ENCODE measurements around the gene MYORG.

MYORG gene

DNA sequence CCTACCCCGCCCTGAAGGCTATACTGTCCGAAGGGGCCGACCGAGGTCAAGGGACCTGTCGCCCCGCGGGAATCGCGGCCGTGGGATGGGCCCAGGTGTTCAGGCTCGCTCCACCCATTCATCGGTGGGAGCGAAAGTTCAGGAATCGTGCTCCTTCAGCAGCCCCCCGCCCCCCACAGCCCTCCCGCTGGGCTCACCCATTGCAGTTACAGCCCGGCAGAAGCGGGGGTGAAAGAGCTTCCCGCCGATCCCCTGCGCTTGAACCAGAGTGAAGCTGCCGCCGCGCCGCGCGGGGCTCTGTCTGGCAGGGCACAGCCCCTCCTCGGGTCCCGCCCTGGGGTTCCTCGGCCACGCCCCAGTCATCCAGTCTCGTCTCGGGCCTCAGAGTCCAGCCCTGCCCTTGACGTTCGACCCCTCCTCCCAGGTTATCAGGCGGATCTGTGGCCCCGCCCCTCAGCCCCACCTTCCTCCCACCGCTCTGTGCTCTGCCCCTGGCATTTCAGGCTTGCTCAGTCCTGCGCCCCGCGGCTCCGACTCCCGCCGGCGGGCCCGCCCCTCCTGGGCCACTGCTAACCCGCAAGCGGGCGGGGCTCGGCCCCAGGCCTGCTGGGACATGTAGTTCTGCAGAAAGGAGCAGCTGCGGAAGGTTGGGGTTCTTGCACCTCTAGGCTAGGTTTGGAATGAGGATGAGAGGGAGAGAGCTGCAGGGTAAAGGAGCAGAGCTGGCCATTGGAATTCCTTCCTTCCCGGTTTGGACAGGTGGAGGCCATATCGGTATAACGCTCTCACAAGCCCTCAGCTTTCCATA lies at the start of gene MYORG:
TSS of gene MYORG (minus strand) at position 303 of the 808 bp plus-strand sequence. CDS start 3,955 bp downstream, outside the sequence.
- peak; percentile 91 for DNase-seq (ENCODE audit: low spot score)

DNA sequence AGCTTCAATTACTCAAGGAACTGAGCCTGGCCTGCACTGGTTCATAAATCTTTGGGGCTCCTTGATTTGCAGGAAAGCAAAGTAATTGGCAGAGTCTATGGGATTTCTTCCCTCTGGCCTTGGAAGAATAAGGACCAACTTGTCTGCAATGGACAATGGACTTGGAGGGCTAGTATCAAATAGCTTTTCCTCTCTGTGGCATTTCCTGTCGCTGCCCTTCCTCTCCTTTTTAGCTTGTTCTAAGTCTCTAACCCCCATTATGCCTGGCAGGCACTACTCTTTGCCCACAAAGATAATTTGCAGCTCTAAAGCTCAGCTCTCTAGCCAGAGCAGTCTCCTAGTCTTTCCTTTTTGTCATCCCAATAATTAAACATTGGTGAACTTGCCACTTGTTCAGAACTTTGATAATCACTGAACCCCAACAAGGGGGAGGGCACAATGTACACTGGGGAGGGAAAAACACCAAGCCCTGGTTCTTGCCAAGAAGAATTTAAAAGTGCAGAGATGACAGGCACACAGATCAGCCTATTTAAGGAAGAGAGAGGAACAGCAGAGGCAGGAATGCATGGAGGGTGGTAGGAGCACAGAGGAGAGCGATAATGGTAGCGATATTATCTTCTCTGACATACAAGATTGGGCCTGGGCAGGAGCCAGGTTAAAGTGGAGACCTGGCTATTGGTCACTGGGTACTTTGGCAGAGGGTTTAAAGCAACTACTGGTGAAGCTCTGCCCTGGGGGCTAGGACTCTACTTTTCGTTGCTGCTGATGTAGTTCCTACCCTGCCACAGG lies 43.2 kb upstream of the MYORG start:
- DNase-seq (ENCODE audit: low spot score): no peak

DNA sequence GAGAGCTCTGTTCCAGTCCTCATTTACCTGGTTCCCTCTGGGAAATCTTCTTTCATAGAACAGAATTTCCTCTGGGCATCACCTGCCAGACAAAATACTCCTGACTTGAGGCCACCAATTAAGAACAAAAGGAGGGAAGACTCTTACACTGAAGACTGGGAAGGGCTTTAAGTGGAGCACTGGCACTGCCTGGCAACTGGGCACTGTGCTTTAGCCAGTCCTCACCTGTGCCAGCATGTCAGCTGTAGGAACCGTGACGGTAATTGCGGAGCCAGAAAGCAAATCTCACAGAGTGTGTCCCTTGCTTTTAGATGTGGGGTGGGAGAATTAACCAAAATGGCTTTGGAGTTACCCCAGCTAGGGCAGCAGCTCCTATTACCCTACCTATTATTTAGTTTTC lies 41.0 kb upstream of the MYORG start:
- DNase-seq (ENCODE audit: low spot score): no peak

DNA sequence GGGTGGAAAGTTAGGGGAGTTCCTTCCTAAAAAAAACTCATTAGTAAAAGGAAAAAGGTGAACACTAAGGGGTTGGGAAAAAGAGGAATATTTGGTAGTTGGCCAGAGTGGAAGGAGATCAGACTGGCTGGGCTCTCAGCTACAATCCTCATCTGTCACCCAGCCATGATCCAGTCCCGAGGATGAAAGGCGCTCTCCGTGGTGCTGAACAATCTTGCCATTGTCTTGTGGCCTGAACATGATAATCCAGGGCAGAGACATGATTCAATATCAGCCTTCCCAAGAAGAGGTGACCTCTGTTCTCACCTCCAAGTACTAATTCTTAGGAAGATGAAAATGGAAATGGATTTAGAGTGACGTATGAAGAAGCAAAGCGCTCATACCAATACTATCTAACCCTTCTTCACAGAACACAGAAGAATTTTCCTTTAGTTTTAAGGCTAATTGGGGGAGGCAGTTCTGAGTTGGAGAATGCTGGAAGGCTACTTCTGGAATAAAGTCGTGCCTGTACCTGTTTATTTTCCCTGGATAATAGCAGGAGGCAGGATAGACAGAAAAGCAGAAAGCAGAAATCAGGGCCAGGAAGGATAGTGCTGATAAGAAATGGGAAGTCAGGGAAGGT lies 36.6 kb upstream of the MYORG start:
- peak; percentile 69 for DNase-seq (ENCODE audit: low spot score)

DNA sequence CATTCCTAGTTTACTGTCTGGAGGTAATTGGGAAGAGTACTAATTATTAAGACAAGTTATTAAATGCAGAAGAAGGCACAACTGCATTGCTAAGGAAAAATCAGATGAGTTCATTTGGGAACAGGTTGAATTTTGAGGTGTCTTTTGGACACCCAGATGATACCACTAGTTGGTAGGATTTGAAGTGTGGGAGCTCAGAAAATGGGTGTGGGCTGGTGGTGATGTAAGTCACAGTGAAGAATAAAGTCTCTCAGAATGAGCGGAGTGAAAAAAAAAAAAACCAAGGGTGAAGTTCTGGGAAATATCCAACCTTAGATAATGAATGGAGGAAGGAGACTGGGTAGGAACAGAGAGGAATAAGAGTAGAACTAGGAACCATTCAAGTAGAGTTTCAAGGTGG lies 35.6 kb upstream of the MYORG start:
- no peak for DNase-seq (ENCODE audit: low spot score)

DNA sequence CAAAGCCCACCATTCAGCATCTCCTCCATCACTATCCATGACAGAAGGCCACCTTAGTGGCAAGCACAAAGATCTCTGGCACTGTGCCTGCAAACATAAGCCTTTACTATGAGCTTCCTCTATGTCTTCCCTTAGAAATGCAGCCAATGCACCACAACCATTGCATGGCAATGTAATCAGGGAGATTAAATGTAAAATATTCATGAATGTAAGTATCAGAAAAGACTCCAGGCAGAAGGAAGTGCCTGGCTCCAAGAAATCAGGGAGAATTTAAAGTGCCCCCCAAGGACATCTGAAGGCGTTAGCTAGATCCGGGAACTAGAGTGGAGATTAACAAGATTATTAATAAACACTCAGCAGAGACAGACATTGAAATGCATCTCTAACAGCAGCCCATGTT lies 32.5 kb upstream of the MYORG start:
- DNase-seq (ENCODE audit: low spot score): no peak

DNA sequence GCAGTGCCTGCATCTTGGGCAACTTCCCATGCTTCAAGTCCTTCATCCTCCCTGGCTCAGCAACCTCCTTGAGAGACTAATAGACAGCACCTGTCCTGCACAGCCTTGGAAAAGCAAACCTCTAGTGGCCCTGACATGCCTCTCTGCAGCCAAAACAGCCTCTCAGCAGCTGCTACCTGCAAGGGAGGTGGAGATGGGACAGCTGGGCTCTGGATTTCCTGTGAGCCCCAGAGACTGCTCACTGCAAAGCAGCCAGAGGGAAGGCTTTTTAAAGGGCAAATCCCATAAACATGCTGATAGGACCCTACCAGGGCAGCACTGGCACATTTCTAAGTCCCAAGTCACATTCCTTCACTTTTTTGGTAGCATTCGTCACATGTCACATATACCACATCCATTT lies 31.5 kb upstream of the MYORG start:
- no peak for DNase-seq (ENCODE audit: low spot score)

DNA sequence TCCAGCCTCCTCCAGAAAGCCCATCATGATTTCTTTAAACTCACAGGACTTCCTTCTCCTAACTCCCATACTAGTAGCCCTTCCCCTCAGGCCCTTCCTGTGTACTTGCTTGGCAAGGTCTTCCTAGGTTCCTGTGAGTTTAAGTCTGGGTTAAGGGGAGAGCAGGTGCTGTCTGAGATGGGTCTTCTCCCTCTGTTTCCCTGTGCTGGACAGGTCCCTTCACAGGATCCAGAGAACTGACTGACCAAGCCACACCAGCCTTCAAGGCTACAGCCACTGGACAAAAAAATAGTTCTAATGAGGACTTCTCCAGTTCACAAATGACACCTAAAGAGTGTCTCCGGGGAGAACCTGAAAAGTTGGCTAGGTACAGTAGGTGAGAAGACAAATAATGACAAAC lies 29.5 kb upstream of the MYORG start:
- no peak for DNase-seq (ENCODE audit: low spot score)

DNA sequence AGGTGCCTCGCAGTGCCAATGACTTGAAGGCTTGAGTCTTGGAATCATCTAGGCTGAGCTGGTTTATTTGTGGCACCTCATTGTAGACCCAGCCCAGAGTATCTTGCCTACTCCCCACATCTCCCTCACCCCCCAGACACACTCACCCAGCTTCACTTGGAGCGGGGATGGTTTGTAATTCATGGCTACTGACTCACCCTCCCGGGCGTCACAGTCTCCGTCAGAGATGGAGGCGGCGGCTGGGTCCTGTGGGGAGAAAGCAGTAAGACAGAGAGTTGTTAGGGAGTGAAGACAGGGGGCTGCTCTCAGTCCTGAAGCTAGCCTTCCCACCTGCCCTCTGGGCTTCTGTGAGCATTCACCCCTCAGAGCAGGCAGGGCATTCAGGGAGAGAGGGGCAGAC lies 29.0 kb upstream of the MYORG start:
- peak; percentile 54 for DNase-seq (ENCODE audit: low spot score)

DNA sequence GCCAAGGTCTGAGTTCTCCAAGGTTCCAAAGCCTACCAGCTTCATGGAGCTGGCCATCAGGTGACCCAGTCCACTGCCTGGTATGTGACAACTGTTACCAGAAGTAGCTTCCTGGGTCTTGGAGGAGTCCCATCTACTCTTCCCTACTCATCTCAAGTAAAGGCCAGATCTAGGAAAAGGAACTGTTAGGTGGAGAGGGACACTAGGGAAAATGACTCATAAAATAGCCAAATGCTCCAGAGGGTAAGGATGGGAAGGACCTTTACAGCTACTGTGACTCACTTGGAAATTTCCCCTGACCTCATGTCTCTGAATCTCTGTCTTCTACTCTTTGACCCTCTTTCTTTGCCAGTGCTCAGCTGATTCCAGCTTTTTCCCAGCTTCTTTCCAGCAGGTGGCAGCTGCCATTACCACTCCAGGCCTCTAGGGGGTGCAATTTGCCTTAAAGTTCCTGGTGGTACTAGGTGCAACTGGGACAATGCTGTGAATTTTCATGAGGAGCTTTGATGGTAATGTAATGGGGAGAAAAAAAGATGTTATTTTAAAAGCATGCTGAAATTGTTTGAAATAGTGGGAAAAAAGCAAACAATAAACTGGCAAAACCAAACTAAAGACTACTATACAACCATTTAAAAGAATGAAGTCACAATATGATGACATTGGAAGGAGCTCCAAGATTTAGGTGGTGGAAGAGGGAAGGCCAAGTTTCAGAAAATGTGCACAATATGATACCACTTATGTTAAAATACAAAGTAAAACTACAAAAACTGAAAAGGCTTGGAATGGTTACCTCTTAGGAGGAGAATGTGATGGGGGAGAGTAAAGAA lies 27.1 kb upstream of the MYORG start:
- DNase-seq (ENCODE audit: low spot score): peak; percentile 81

DNA sequence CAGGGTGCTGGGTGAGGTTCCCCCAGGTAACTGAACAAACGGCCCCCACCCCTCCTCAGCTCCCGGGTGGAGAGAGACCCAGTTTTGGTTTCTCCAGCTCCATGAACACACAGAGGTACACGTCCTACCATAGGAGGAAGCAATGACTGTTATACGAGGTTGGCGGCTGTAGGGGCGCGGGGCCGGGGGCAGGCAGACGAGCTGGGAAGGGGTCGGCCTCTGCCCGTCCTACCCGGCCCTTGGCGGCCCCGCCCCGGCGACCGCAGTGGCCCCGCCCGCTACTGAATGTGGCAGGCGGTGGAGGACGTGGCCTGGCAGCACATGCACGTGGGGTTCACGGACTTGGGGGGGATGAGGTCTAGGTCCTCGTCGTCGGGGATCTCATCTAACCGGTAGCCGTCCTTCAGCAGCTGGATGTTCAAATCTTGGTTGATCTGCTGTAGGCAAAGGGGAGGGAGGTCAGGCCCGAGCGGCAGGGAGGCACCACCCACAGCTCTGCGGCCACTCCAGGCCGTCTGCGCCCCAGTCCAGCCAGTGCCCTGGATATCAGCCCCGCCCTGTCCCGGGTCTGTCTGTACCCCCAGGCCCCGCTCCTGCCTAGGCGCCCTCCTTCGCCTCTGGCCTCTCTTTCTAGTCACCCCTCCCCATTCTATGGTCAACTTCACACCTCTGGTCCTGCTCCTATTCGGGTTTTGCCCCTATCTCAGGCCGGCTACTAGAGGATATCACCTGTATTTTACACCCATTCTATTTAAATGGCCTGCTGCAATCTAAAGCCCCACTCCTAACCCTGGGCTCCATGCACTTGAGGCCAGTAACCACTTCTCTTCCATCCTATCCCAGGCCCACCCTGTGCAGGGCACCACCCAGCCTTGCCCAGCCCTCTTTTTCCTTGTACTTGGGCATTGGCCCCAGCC lies 24.2 kb upstream of the MYORG start:
- no peak for DNase-seq (ENCODE audit: low spot score)

DNA sequence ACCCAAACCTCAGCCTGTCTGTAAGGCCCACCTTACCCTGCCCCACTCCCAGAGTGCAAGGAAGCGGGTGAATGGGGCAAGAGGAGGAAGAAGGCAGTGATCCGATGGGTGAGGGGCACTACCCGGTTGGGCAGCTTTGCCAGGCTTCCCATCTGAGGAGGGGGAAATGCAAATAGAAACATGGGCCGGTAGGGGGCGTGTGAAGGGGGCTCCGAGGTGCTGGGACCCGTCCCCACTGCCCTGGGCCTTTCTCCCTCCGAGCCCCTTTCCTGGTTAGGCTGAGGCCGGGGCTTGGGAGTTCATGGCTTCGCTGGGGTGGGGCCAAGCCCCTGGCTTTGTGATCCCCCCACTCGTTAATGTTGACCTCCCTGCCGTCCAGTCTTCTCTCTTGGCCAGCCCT lies 23.6 kb upstream of the MYORG start:
- no peak for DNase-seq (ENCODE audit: low spot score)

DNA sequence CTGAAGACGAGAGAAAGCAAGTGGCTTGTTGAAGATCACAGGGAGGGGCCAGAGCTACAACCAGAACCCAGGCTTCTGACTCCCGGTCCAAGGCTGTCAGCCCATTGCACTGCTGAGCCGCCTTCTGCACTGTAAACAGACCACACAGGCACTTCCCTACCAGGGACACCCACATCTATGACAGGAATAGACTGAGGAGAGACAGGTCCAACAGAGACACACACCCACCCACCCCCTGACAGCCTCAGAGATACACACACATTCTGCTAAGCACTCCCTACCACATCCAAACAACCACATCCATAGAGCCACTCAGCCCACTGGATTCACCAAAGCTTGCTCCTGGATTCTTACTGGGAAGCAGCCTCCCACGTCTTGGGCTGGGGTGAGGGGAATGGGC lies 23.0 kb upstream of the MYORG start:
- DNase-seq (ENCODE audit: low spot score): no peak

DNA sequence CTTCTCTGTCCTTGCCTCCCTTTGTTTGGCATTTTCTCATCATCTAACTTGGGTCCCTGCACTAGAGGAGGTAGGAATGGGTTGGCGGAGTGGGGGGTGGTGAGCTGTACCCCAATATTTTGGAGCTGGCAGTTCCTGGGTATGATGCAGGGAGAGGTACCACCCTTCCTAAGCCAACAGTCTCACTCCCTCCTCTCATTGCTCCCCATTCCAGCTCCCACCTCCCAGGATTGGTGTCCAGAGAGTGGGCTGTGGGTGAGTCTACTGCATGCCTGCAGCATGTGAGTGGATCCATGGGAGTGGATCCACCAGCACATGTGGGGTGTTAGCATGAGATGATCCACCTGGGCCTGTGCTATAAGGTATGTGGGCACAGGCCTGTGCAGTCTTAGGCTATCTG lies 22.2 kb upstream of the MYORG start:
- no peak for DNase-seq (ENCODE audit: low spot score)

DNA sequence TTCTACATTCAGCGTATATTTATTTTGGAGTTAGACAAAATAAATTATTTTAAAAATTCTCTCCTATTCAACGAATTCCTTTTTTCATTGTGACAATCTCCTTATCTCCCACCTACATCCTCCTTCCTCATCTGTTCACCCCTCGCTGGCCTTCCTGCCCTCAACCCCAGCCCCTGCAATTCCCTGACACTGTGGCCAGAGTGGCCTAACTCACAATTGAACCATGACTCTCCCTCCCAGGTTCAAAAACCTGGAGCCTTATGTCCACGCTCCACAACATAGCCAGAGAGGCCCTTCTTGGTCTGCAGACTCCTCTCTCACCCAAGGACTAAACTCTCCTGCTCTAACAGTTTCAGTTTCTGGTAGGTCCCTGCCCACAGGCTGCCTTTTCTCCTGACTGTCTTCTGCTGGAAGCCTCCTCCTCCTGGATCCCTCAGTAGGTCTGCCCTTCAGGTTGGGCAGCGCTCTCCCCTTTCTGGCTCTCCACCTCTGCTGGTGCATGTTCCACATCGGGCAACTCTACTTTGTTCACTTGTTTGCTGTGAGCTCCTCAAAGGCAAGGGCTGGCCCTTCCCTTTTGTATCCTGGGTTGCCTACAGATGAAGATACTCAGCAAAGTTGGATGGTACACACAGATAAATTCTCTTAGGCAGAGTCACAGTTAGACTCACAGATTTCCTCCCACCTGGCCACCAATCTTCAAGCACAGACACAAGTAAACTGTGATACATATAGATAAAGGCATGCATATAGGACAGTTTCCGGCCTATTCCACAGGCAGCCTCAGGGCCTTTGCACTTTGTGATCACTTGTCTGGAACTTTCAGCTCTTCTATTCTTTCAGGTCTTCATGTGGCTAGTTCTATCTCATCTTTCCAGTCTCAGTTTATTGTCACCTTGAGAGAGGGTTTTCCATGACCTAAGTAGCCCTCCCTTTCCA lies 19.8 kb upstream of the MYORG start:
- DNase-seq (ENCODE audit: low spot score): no peak

DNA sequence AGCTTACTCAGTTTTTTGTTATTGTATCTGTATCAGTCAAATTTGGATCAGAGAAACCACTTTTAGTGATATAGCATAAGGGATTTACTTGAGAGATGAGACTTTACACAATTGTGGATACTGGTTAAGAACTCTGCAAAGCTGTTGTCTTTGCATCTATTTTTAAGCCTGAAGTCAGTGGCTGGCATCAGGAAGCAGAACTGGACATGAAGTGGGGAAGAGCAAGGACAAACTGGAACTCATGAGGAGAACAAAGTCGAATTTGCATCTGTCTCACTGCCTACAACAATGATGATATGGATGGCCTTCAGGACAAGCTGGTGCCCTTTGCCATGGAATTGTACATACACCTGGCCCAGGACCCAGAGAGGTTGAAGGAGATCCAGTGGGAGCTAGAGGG lies 15.8 kb upstream of the MYORG start:
- DNase-seq (ENCODE audit: low spot score): no peak

DNA sequence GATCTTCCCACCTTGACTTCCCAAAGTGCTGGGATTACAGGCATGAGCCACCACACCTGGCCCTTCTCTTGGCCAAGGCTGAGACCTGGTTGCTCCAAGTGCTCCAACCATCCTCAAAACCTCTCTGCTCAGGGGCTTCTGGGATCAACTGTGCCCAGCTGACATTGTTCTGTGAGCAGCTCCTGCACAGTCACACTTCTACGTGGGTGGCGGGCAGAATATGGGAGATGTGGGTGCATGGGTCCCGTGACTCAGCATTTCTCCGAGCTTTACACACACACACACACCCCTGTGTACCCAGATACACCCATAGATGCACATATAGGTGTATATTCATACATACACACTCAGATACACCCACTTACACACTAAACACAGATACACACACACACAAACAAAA lies 10.5 kb upstream of the MYORG start:
- no peak for DNase-seq (ENCODE audit: low spot score)

DNA sequence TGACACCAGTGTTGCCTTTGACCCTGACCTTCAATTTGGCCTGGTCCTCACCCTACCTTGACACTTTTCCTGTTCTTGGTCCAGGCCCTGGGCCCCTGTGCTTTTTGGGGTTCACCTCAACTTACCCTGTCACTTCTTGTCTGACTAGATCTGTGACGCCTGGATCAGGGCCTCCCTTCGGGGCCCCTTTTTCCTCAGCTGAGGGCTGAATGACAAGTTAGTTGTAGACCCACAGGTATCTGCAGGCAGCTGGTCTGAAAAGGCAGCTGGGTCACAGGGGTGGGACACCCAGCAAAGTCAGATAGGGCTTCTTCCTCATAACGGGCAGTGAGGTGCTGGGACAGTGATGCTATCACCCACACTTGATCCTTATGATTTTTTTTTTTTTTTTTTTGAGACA lies 10.0 kb upstream of the MYORG start:
- DNase-seq (ENCODE audit: low spot score): no peak

DNA sequence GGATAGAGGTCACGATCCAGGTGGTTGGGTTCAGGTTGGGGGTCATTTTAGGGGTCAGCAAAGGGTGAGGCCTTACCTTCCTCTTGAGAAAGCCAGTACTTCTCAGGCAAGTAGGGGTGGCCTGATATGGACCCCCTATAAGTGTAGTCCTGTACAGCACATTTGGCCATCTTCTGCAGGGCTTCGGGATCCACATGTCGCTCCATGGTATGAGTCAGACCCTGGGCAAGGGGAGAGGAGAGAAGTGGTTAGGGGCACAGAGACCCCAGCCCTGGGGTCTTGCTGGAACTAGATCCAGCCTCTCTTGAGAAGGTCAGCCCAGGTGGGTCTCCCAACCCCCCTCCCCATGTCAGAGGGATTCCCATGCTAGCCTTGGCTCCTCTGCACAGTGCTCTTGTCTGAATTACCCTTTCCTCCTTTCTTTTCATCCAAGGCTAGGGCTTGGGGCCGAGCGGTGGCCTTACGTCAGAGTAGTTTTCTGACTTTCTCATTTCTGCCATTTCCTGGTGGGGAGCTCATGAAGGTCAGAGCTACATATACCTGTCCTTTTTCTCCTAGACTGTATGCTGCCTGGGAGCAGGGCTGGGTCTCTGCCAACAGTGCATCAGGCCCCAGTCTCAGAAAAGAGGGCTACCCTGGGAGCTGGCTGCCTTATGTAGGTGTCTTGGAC lies 9.0 kb upstream of the MYORG start:
- no peak for DNase-seq (ENCODE audit: low spot score)

Measured in AG08395 (cell line).